Measurements from ENCODE around the gene CIC. TPM values are rescaled to one million over a fixed set of nuclear protein-coding genes. Genes with fewer than 3 reads are reported as not detected.

The CIC gene
- polyA plus RNA-seq, 3 donors, result 0.62 to 42.2 (median 0.87) TPM

GRCh38 chr19:42269478-42270345 is 660 bp downstream of the CIC start:
- H3K27me3 Mint-ChIP-seq (ENCODE audit: low read depth in 3 of 3), result peaks cover 0 to 1% (median 0%) of the 10 kb centered on the region in 3 donors
- Histone ChIP-seq H3K4me3 (replicated peaks in 1 of 3; ENCODE audit: low read depth in 2 of 3, low read length in 3 of 3) (peak overlapping the region; percentile 65 to 88 (median 73)), H3K27me3 (ENCODE audit: control insufficient read depth in 2 of 2, insufficient read depth in 2 of 2, low read length in 2 of 2) (no peaks in the 10 kb centered on the region), H3K9me3 (replicated peaks in 1 of 2; ENCODE audit: control insufficient read depth in 1 of 2, insufficient read depth in 1 of 2, low read length in 2 of 2) (no peaks in the 10 kb centered on the region), H3K9ac (ENCODE audit: insufficient read depth, low read length, poor library complexity, severe bottlenecking) (peak overlapping the region; percentile 78), H3K27ac (ENCODE audit: low read depth in 1 of 2, low read length in 2 of 2) (peak overlapping the region; percentile 90 to 95), H3K4me1 (ENCODE audit: control insufficient read depth in 1 of 2, insufficient read depth in 2 of 2, low read length in 2 of 2) (peaks cover 30 to 35% of the 10 kb centered on the region in 2 donors), H2AFZ (ENCODE audit: insufficient read depth, low read depth, low read length, poor library complexity, severe bottlenecking) (no peak overlapping the region), H3K36me3 (replicated peaks in 1 of 2; ENCODE audit: control insufficient read depth in 1 of 2, insufficient read depth in 2 of 2, low read length in 2 of 2) (peaks cover 28 to 30% of the 10 kb centered on the region in 2 donors), H3K79me2 (ENCODE audit: insufficient read depth, low read length) (peaks cover 52% of the 10 kb centered on the region), H3K4me2 (replicated peaks; ENCODE audit: extremely low read depth, low read length, poor library complexity, severe bottlenecking) (peak overlapping the region; percentile 80), H4K20me1 (ENCODE audit: insufficient read depth, low read length) (peaks cover 18% of the 10 kb centered on the region)
- H3K36me3 Mint-ChIP-seq, result peaks cover 21 to 32% of the 10 kb centered on the region in 2 donors
- intact Hi-C loops (cut with micrococcal nuclease), result loop anchor here (2.0 kb wide), 2 partner anchors 13 to 15 kb away; partner anchors contain the start of gene ERF (in 2 of the 2)
- H3K4me1 Mint-ChIP-seq, result peaks cover 32% of the 10 kb centered on the region
- 36% methylated on average over 10 of the region's 10 CpGs for WGBS (ENCODE audit: insufficient coverage)
- no peak for TF ChIP-seq CTCF (IDR thresholded peaks at IDR 0.05)
- peaks cover 0 to 2% (median 0%) of the 10 kb centered on the region in 7 donors for H3K9me3 Mint-ChIP-seq
- H3K27ac Mint-ChIP-seq, result peak overlapping the region in 4 of 7 donors; percentile 98 to 99 (median 99)
- DNase-seq, result no peak
- peak overlapping the region; percentile 84 to 95 for H3K4me3 Mint-ChIP-seq

GRCh38 chr19:42270346-42271044 is 1.4 kb downstream of the CIC start:
- Mint-ChIP-seq H3K4me3 (peak overlapping the region; percentile 84 to 95), H3K36me3 (peaks cover 27 to 39% of the 10 kb centered on the region in 2 donors), H3K9me3 (peaks cover 0 to 2% (median 0%) of the 10 kb centered on the region in 7 donors), H3K27me3 (ENCODE audit: low read depth in 3 of 3) (peaks cover 0 to 5% (median 0%) of the 10 kb centered on the region in 3 donors), H3K4me1 (peaks cover 39% of the 10 kb centered on the region), H3K27ac (peak overlapping the region in 4 of 7 donors; percentile 98 to 99 (median 99))
- no peak for TF ChIP-seq CTCF (IDR thresholded peaks at IDR 0.05)
- Histone ChIP-seq H3K36me3 (replicated peaks in 1 of 2; ENCODE audit: control insufficient read depth in 1 of 2, insufficient read depth in 2 of 2, low read length in 2 of 2) (peaks cover 36% of the 10 kb centered on the region in 2 donors), H3K4me1 (ENCODE audit: control insufficient read depth in 1 of 2, insufficient read depth in 2 of 2, low read length in 2 of 2) (peaks cover 30 to 42% of the 10 kb centered on the region in 2 donors), H4K20me1 (ENCODE audit: insufficient read depth, low read length) (peaks cover 25% of the 10 kb centered on the region), H3K79me2 (ENCODE audit: insufficient read depth, low read length) (peaks cover 59% of the 10 kb centered on the region), H3K9ac (ENCODE audit: insufficient read depth, low read length, poor library complexity, severe bottlenecking) (peak overlapping the region; percentile 78), H3K9me3 (replicated peaks in 1 of 2; ENCODE audit: control insufficient read depth in 1 of 2, insufficient read depth in 1 of 2, low read length in 2 of 2) (no peaks in the 10 kb centered on the region), H2AFZ (ENCODE audit: insufficient read depth, low read depth, low read length, poor library complexity, severe bottlenecking) (peak overlapping the region; percentile 26), H3K4me3 (replicated peaks in 1 of 3; ENCODE audit: low read depth in 2 of 3, low read length in 3 of 3) (peak overlapping the region; percentile 65 to 88 (median 73)), H3K4me2 (replicated peaks; ENCODE audit: extremely low read depth, low read length, poor library complexity, severe bottlenecking) (peak overlapping the region; percentile 80), H3K27ac (ENCODE audit: low read depth in 1 of 2, low read length in 2 of 2) (peak overlapping the region; percentile 90 to 95), H3K27me3 (ENCODE audit: control insufficient read depth in 2 of 2, insufficient read depth in 2 of 2, low read length in 2 of 2) (no peaks in the 10 kb centered on the region)
- WGBS (ENCODE audit: insufficient coverage), result 0% methylated on average over 4 of the region's 18 CpGs
- intact Hi-C loops (cut with micrococcal nuclease), result no loop called here
- DNase-seq, result peak; percentile 82 to 91 (median 84)

Data from CD14-positive monocyte (primary cell).